Loucy (cell line): ENCODE data around the gene C6orf136.

ENCODE experiments used
- H2AFZ ChIP-seq: fragments of 200-600 bp; sonication (generic); 2 replicates; pipeline ENCODE4 v1.6.0; 2016; ENCODE audit warnings: antibody characterized with exemption, mild to moderate bottlenecking, low read length, moderate library complexity
- H3F3A ChIP-seq: fragments of 200-600 bp; 2 replicates; pipeline ENCODE4 v1.6.0; 2016; ENCODE audit warnings: antibody characterized with exemption, low read depth, mild to moderate bottlenecking
- H3K27me3 ChIP-seq: fragments of 200-600 bp; sonication (generic); 2 replicates; pipeline ENCODE4 v1.6.1; 2014; ENCODE audit warnings: low read length, mild to moderate bottlenecking; ENCODE audit not compliant: insufficient read depth, poor library complexity, severe bottlenecking
- H3K36me3 ChIP-seq: fragments of 200-600 bp; sonication (generic); 2 replicates; pipeline ENCODE4 v1.6.1; 2016; ENCODE audit warnings: low read length; ENCODE audit not compliant: insufficient read depth
- H3K4me1 ChIP-seq: fragments of 200-600 bp; sonication (generic); 2 replicates; pipeline ENCODE4 v1.5.1; 2014; ENCODE audit warnings: low read length, mild to moderate bottlenecking; ENCODE audit not compliant: insufficient read depth, poor library complexity, severe bottlenecking
- H3K4me2 ChIP-seq: fragments of 200-600 bp; sonication (generic); 2 replicates; pipeline ENCODE4 v1.6.0; 2014; ENCODE audit warnings: antibody characterized with exemption, low read length, low read depth, mild to moderate bottlenecking; ENCODE audit not compliant: poor library complexity, severe bottlenecking
- H3K4me3 ChIP-seq: fragments of 200-600 bp; sonication (generic); 2 replicates; pipeline ENCODE4 v1.5.1; 2014; ENCODE audit warnings: low read length, mild to moderate bottlenecking, mixed read lengths; ENCODE audit not compliant: poor library complexity, severe bottlenecking
- H3K79me2 ChIP-seq: fragments of 200-600 bp; sonication (generic); 2 replicates; pipeline ENCODE4 v1.6.1; 2014; ENCODE audit warnings: low read length; ENCODE audit not compliant: insufficient read depth
- H3K9ac ChIP-seq: fragments of 200-600 bp; sonication (generic); 2 replicates; pipeline ENCODE4 v1.6.0; 2014; ENCODE audit warnings: mild to moderate bottlenecking, low read depth, low read length, moderate library complexity; ENCODE audit not compliant: poor library complexity, severe bottlenecking
- H3K9me2 ChIP-seq: fragments of 200-600 bp; sonication (generic); replicated peaks from 2 replicates; pipeline ENCODE4 v1.6.1; 2016; ENCODE audit warnings: low read depth, low read length, mixed read lengths
- H3K9me3 ChIP-seq: fragments of 200-600 bp; sonication (generic); 2 replicates; pipeline ENCODE4 v1.6.1; 2014; ENCODE audit warnings: mild to moderate bottlenecking, antibody characterized with exemption, low read length, low read depth; ENCODE audit not compliant: insufficient read depth
- H4K20me1 ChIP-seq: fragments of 200-600 bp; sonication (generic); 2 replicates; pipeline ENCODE4 v1.6.0; 2014; ENCODE audit warnings: antibody characterized with exemption, low read length, mild to moderate bottlenecking; ENCODE audit not compliant: insufficient read depth, poor library complexity, severe bottlenecking
- EZH2phosphoT487 ChIP-seq: fragments of 200-600 bp; IDR thresholded peaks from 2 replicates; pipeline ENCODE4 v1.6.1; 2018; ENCODE audit warnings: antibody characterized with exemption, mild to moderate bottlenecking, moderate library complexity, borderline replicate concordance
- TF ChIP-seq, protein P1 (sequence below): fragments of 200-600 bp; sonication (generic); conservative IDR thresholded peaks from 2 replicates; pipeline ENCODE4 v1.5.1; 2014; ENCODE audit warnings: mild to moderate bottlenecking, antibody characterized with exemption, low read length

The C6orf136 gene

DNA sequence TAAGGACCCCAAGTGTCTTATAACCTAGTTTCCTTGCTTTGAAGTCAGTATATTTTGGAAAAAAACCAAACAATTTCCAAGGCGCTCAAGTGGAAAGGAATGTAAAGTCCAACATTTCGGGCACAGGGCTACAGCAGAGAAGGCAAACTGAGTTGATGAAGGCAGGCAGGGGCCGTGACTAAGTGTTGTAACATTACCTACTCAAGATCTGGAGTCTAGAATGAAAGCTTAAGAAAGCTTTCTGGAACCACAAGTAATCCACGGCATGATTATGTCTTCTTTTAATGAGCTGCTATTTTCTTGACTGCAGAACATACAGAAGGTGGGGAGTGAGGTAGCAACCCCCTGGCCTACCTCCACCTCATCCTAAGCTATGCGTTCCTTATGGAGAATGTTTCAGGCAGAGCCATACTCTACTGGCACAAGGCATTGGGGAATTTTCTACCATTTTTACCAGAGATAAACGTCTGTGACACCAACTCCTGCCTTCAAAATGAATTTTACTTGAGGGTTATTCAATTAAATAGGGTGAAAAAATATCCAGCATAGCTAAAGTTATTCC lies 34.2 kb upstream of the C6orf136 start:
- TF ChIP-seq, protein P1, sequence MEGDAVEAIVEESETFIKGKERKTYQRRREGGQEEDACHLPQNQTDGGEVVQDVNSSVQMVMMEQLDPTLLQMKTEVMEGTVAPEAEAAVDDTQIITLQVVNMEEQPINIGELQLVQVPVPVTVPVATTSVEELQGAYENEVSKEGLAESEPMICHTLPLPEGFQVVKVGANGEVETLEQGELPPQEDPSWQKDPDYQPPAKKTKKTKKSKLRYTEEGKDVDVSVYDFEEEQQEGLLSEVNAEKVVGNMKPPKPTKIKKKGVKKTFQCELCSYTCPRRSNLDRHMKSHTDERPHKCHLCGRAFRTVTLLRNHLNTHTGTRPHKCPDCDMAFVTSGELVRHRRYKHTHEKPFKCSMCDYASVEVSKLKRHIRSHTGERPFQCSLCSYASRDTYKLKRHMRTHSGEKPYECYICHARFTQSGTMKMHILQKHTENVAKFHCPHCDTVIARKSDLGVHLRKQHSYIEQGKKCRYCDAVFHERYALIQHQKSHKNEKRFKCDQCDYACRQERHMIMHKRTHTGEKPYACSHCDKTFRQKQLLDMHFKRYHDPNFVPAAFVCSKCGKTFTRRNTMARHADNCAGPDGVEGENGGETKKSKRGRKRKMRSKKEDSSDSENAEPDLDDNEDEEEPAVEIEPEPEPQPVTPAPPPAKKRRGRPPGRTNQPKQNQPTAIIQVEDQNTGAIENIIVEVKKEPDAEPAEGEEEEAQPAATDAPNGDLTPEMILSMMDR, result no peak
- Histone ChIP-seq H3K9ac (no peak overlapping the region), H3K4me1 (peaks cover 21% of the 10 kb centered on the region), H3K36me3 (peaks cover 18% of the 10 kb centered on the region), H3K9me2 (no peaks in the 10 kb centered on the region), H2AFZ (no peak overlapping the region), H3K79me2 (peaks cover 56% of the 10 kb centered on the region), H4K20me1 (peaks cover 58% of the 10 kb centered on the region), H3K27me3 (peaks cover 19% of the 10 kb centered on the region), H3K4me2 (peak overlapping the region; percentile 83), H3K9me3 (no peaks in the 10 kb centered on the region), H3F3A (peaks cover 12% of the 10 kb centered on the region; the same call in 1 of the 2 replicates), H3K4me3 (no peak overlapping the region)

DNA sequence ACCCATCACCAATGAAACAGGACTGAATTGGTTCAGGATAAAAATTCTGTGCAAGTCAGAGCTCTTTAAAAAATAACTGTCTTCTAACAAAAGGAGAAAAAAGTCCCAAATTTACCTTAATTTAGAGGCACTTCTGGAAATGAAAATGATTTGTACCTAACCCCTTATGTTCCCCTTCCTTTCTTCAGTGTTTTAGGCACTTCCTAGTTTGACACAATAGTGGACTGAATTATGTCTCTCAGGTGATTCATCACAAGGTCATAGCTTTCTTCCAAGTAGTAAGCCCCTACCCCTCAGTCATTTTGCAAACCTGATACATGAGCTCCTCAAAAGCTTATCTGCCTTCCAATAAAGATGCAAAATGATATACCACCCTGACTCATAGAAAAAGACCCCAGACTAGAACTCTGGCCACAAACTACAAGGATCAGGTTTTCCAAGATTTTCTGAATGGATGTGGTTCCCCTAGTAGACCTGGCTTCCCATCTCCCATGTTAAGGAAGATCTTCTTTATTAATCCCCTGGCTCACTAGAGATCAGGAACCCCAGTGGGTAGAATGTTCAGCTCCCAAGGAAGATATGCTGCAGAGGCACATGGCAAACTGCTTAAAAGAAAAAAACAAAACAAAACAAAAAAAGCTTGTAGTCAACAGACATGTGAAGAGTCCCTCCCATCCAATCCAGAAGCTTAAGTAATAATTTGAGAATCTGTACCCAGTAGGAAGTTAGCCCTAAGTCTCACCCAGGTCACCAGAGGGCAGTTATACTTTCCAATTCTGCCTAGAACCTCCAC lies 33.5 kb upstream of the C6orf136 start:
- H2AFZ ChIP-seq, result no peak overlapping the region
- peak overlapping the region; percentile 83 for H3K4me3 ChIP-seq
- peaks cover 26% of the 10 kb centered on the region for H3K4me1 ChIP-seq
- H3K79me2 ChIP-seq, result peaks cover 62% of the 10 kb centered on the region
- H3K27me3 ChIP-seq, result peaks cover 19% of the 10 kb centered on the region
- H4K20me1 ChIP-seq, result peaks cover 58% of the 10 kb centered on the region
- TF ChIP-seq EZH2phosphoT487, result no peak
- TF ChIP-seq, protein P1, result no peak
- no peaks in the 10 kb centered on the region for H3K9me3 ChIP-seq
- peaks cover 18% of the 10 kb centered on the region for H3K36me3 ChIP-seq
- H3K4me2 ChIP-seq, result peak overlapping the region; percentile 83
- peak overlapping the region; percentile 98 for H3K9ac ChIP-seq
- peaks cover 12% of the 10 kb centered on the region; the same call in 1 of the 2 replicates for H3F3A ChIP-seq
- no peaks in the 10 kb centered on the region for H3K9me2 ChIP-seq

DNA sequence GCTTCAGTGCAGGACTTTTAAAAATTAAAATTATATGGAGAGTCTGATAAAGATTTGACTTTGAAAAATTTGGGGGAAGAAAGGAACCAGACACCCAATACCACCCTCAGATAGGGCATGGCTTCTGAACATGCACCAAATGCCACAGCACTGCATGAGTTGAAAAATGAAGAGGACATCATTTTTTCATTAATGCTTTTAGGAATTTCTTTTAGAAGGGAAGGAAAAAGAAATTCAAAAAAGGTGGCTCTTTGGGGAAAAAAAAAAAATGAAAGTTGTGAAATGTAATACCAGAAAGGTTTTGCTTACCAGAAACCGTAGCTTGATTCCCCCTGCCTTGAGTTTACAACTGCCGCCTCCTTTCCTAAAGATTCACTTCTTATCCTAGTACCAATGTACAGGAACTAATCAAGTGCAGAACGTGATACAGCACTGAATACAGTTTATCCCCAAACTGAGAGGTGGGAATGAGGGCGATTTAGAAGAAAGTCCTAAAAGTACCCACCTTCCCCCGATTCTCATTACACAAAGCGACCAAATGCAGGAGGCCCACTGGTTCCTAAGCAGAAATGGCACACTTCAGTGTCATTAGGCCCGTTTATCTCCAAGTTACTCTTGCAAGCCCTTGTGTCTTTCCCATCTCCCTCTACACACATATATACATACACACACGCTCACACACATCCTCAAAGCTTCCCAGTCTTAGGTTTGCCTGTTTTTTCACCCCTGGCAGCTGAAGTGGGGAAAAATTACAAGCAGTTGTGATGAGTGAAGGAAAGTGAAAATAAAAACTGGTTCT lies 32.7 kb upstream of the C6orf136 start:
- peaks cover 70% of the 10 kb centered on the region for H3K79me2 ChIP-seq
- H3K9ac ChIP-seq, result peak overlapping the region; percentile 98
- no peaks in the 10 kb centered on the region for H3K9me3 ChIP-seq
- H3K36me3 ChIP-seq, result peaks cover 17% of the 10 kb centered on the region
- H3K4me3 ChIP-seq, result peak overlapping the region; percentile 83
- peaks cover 19% of the 10 kb centered on the region for H3K27me3 ChIP-seq
- peaks cover 55% of the 10 kb centered on the region for H4K20me1 ChIP-seq
- H3F3A ChIP-seq, result peaks cover 12% of the 10 kb centered on the region; the same call in 1 of the 2 replicates
- TF ChIP-seq, protein P1, result no peak
- TF ChIP-seq EZH2phosphoT487, result no peak
- no peaks in the 10 kb centered on the region for H3K9me2 ChIP-seq
- peaks cover 29% of the 10 kb centered on the region for H3K4me1 ChIP-seq
- H3K4me2 ChIP-seq, result peak overlapping the region; percentile 83
- H2AFZ ChIP-seq, result no peak overlapping the region
